EH (cell line): ENCODE data around the gene GNAI1.

Experiments
- DNase-seq: peaks from one replicate; pipeline ENCODE4 v3.0.0-alpha.2; 2015; ENCODE audit warnings: low read depth

Gene GNAI1

GRCh38 chr7:80134536-80135308 is at the start of gene GNAI1:
Gene GNAI1, plus strand, starts transcription at chr7:80134831. Its CDS starts 330 bp downstream, at chr7:80135161.
- DNase-seq, result peak; percentile 85

- DNase-seq, result peak; percentile 91
These were observed 47.4 kb upstream of the GNAI1 start for GRCh38 chr7:80087051-80087770.

GRCh38 chr7:80087771-80088170 is 46.9 kb upstream of the GNAI1 start:
- DNase-seq, result peak; percentile 61

- peak; percentile 32 for DNase-seq
These were observed 45.9 kb upstream of the GNAI1 start for GRCh38 chr7:80088705-80089104.

DNA sequence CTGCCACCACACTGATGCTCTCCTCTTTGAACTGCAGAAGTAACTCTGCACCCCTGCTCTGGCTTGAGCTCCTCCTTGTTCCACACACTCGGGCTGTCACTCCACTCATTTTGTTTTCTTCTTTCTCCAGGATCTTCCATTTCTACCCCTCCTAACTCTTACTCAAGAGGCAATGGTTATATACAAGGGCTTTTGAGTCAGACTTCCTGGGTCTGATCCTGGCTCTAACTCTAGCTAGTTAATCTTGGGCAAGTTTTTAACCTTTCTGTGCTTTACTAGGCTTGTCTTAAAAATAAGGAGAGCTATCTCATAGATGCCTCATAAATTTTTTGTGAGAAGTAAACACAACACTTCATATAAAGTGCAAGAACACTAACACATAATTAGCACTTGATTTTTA is 45.3 kb upstream of the GNAI1 start:
- DNase-seq, result peak; percentile 38

DNA sequence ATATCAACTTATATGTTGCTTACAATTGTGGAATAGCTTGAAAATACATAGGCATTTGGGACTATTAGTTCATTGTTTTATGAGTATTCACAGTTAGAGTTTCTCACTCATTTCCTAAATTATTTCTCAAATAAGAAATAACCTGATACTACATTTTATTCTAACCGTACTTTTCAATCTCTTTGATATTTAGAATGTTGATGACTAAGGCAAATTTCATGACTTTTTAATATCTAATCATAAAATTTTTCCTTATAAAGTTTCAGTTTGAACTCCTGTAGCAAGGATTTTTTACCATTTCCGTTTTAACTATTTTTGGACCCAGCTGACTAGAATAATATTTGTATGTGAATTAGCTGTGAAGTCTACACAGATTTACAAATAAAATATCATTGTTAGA is 41.3 kb upstream of the GNAI1 start:
- no peak for DNase-seq

GRCh38 chr7:80095545-80095944 is 39.1 kb upstream of the GNAI1 start:
- DNase-seq, result peak; percentile 48

- DNase-seq, result no peak
These were observed 36.9 kb upstream of the GNAI1 start for GRCh38 chr7:80097756-80098155.

DNA sequence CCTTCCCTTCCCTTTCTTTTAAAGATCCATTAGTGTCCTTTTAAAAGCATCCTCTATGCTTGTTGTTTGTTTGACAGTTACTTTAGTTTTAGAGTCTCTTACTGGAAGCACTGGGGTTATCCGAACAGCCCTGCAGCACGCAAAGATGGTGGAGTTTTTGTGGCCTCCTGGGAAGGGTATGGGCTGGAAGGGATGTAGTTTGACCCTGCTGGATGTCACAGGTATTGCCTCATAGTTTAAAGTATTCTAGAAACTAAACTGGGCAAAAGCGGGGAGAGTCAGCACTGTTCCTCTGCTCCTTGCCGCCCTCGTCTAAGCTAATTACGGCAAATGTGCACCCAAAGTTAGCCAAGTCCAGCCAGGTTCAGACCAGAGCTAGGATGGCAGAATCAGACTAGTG is 35.8 kb upstream of the GNAI1 start:
- no peak for DNase-seq

GRCh38 chr7:80100254-80100653 is 34.4 kb upstream of the GNAI1 start:
- DNase-seq, result no peak

DNA sequence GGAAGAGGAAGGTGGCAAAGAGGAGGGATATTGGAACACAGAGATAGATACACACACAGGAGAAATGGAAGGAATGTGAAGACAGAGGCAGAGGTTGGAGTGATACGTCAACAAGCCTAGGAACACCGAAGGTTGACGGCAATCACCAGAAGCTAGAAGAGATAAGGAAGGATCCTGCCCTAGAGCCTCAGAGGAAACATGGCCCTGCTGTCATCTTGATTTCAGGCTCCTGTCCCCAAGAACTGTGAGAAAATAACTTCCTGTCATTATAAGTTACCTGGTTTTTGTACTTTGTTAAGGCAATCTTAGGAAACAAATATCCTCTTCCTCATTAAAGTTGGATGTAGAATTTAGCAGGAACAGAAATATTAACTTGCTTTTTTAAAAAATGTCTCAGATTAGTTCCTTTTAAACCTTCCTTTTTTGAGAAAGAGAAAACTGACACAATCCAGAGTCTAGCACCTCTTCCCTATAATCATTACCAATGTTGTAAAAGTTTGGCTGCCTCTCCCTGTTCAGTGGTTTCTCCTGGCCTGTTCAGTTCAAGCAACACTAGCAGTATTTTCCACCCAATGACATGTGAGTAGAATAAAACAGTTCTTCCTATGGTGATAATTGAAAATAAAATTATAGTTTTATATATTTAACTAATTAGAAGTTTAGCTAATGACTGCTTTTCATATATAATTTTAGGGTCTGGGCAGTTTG is 28.8 kb upstream of the GNAI1 start:
- no peak for DNase-seq

GRCh38 chr7:80106498-80107113 is 28.0 kb upstream of the GNAI1 start:
- no peak for DNase-seq

DNA sequence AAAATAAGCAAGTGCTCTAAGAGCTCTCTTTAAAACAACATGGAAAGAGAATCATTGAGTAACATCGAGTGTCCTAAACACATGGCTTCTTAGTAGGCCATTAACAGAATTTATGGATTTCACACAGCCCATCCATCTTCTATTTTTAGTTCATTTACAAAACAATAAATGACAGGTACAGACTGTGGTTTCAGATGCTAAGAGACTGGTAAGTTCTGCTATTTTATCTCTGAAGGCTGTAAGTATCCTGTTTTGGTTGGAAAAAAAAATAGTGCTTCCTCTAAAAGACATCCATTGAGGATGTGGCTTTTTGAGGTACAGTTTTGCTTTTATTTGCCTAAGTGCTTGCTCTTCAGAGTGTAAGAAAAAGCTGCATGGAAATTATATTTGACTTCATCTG is 27.4 kb upstream of the GNAI1 start:
- DNase-seq, result no peak

- DNase-seq, result no peak
These were observed 24.3 kb upstream of the GNAI1 start for GRCh38 chr7:80110376-80110775.

- no peak for DNase-seq
These were observed 20.5 kb upstream of the GNAI1 start for GRCh38 chr7:80114159-80114558.

DNA sequence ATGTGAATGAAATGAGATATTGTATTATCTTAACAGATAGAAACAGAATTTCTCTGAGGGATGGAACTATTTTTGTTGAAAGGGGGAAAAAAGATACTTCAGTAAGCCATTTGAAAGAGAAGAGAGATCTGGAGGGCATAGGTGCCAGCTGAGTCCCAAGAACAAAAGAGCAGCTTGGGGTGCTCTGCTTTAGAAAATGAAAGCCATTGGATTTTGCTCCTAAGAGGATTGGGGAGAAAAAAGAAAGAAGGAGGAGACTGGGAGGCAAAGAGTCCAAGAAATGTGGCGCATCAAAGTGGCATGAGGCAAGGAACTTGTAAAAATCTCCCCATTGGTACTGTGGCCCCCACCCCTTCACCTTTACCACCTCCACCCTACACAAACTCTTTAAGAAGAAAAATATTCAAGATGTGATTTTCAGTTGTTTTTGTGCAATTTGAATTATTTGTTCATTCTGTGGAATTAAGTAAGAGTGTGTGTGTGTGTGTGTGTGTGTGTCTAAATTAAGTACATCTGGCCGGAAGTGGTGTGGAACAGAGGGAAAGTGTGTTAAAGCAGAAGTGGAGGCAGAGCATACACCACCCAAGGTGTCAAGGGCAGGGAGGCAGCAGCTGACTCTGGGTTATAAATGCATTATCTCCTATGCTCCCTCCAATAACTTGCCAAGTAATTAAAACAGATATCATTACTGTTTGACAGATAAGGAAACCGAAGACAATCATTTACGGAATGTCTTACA is 9.9 kb upstream of the GNAI1 start:
- peak; percentile 18 for DNase-seq

DNA sequence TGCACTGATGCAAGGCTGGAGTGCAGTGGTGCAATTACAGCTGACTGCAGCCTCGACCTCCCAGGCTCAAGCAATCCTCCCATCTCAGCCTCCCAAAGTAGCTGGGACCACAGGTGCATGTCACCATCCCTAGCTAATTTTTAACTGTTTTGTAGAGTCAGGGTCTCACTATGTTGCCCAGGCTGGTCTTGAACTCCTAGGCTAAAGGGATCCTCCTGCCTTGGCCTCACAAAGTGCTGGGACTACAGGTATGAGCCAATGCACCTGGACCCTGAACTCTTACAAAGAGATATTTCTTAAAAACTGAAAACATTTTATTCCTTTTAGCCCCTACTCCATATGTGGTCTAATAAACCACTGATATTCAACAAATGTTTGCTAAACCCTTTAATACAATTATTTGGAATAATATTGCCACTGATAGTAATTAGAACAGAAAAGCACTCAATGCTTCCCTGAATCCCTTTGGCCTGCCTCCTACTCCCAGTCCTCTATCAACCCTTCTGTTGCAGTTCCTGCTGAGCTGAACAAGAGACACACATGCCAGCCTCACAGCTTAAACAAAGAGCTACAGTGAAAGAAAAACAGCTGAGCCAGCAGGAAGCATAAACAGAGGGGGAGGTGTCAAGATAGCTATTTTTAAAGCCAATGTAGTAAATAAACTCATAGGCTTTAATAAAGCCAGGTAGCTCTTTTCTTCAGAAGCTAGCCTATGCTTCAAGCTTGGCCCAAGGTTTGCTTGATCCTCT is 7.0 kb upstream of the GNAI1 start:
- DNase-seq, result no peak

DNA sequence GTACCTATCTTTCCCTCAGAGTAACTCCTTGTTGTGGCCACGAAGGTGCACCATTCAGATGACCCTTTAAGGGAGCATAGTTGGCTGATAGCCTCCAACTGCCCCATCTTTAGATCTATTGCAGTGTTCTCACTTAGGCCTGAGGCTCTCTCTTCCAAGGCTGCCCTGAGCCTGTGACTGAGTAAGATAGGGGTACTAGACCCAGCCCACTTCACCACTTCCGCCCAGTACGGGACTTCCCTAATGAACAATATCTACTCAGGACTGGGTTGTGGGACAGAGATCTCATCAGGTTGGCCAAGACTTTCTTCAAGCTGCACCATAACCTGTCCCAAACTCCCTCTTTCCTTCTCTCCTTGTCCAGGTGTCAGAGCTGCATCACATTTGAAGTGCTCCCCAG is 5.7 kb upstream of the GNAI1 start:
- no peak for DNase-seq

GRCh38 chr7:80129785-80130184 is 4.8 kb upstream of the GNAI1 start:
- no peak for DNase-seq

- peak; percentile 74 for DNase-seq
These were observed 2.8 kb upstream of the GNAI1 start for GRCh38 chr7:80131675-80132435.
